C4-2B (cell line): ENCODE data around the gene NRXN3.

Source experiments
- CTCF ChIP-seq: fragments of 450-650 bp; conservative IDR thresholded peaks from 2 replicates; pipeline ENCODE4 v1.5.1; 2017; ENCODE audit warnings: mild to moderate bottlenecking
- ZFX ChIP-seq: fragments of 450-650 bp; IDR thresholded peaks from 2 replicates; pipeline ENCODE4 v1.6.1; 2017

DNA sequence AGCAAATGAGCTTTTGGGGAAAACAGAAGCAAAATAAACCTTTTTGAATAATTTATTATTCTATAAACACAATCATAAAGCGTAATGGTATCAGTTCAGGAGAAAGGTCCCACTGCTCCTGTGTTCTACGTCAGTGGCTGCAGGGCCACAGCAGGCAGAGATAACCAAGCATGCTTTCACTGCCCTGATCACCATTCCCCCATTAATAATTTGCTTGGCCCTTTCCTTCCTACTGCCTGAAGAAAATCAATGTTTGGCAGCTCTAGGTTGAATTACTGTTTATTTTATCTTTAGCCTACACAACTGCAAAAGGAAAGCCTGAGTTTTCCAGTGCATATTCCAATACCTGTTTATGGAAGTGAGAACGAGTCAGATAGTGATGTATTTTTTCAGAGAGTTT is 1671.3 kb downstream of the NRXN3 start:
- TF ChIP-seq CTCF = no peak
- no peak for TF ChIP-seq ZFX
